Choroid plexus epithelial cell (primary cell): Measurements from ENCODE around the gene YIPF4.
"Not testable (repeated sequence)": the region's sequence is repeated elsewhere in the genome, so short reads cannot be mapped to it uniquely, and the experiment has no call there.

Experiments used
- DNase-seq: peaks from one replicate; pipeline ENCODE4 v3.0.0-alpha.2; 2010; ENCODE audit warnings: low read depth
- H3K4me3 ChIP-seq: 2 replicates; pipeline ENCODE4 v1.5.1; 2011; ENCODE audit warnings: low read depth, mild to moderate bottlenecking, control low read depth, low read length, moderate library complexity
- TF ChIP-seq, protein P1 (sequence below): conservative IDR thresholded peaks from 2 replicates; pipeline ENCODE4 v1.5.1; 2011; ENCODE audit warnings: low read depth, mild to moderate bottlenecking, control low read depth, inconsistent platforms, low read length, moderate library complexity

YIPF4 gene

DNA sequence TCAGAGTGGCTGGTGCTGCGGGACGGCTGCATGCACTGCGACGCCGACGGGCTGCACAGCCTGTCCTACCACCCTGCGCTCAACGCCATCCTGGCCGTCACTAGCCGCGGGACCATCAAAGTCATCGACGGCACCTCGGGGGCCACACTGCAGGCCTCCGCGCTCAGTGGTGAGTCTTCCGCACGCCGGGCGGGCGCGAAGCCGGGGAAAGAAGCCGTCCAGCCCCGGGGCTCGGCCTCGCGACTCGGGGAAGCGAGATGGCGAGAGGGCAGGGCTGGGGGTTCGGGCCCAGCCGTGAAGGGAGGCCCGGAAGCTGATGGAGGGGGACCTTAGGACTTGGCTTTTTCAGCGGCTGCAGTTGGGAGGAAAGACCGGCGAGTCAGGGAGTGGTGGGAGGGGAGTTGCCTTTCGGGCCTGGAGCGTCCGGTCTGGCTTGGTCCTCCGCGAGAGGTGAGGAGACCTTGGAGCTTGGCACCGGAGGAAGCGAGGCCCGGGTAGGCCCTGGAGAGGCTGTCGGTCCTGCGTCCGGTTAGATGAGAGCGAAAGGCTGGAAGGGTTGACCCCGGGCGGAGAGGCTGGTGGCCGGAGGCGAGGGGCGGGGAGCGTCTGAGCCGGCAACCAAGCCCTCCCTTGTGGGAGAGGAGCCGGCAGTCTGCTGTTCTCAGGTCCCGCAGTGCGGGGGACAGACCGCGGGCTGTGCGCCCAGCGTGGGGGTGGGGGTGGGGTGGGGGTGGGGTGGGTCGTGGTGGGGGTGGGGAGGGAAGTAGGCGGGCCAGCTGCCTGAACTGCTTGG, 79.8 kb downstream of the YIPF4 start:
- DNase-seq = peak; percentile 51
- TF ChIP-seq, protein P1, sequence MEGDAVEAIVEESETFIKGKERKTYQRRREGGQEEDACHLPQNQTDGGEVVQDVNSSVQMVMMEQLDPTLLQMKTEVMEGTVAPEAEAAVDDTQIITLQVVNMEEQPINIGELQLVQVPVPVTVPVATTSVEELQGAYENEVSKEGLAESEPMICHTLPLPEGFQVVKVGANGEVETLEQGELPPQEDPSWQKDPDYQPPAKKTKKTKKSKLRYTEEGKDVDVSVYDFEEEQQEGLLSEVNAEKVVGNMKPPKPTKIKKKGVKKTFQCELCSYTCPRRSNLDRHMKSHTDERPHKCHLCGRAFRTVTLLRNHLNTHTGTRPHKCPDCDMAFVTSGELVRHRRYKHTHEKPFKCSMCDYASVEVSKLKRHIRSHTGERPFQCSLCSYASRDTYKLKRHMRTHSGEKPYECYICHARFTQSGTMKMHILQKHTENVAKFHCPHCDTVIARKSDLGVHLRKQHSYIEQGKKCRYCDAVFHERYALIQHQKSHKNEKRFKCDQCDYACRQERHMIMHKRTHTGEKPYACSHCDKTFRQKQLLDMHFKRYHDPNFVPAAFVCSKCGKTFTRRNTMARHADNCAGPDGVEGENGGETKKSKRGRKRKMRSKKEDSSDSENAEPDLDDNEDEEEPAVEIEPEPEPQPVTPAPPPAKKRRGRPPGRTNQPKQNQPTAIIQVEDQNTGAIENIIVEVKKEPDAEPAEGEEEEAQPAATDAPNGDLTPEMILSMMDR = no peak
- peak overlapping the region; percentile 94 for H3K4me3 ChIP-seq

GRCh38 chr2:32358111-32358482, 80.4 kb downstream of the YIPF4 start:
- peak overlapping the region; percentile 94 for H3K4me3 ChIP-seq
- DNase-seq = peak; percentile 28
- TF ChIP-seq, protein P1 = no peak

DNA sequence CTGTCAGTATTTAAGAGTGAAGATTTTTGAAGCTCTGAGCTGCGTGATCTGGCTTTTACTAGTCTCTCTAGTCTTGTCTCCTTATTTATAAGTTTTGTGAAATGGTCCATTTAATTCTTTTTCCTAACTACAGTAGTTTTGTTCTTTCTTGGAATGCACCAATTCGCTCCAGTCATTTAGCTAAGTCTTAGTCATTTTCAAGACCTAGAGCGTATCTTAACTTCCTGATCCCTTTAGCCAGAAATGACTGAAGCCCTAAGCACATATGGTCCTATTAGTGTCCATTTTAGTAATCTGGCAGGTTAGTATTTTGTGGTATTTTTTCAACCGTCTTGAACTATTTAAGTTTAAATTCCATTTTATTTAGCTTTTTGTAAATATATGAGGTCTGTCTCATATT, 82.7 kb downstream of the YIPF4 start:
- TF ChIP-seq, protein P1 = no peak
- peak; percentile 26 for DNase-seq
- H3K4me3 ChIP-seq = no peak overlapping the region

- H3K4me3 ChIP-seq, DNase-seq: not testable (repeated sequence)
These were observed 85.3 kb downstream of the YIPF4 start for GRCh38 chr2:32362997-32363396.

DNA sequence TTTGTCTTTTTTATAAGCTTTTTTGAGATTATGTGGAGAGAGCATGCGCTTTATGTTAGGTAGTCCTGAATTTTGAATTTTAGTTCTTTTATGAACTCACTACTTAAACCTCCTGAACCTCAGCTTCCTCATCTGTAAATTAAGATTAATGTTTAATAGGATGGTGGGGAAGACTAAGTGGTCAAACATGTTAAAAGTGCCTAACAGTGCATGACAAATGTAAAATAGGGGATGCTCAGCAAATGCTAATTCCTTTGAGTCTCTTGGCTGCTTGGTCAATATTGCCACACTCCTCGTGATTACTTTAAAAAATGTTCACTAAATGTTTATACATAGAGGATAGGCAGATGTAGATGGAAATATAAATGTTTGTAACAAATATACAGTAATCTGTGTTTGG, 85.9 kb downstream of the YIPF4 start:
- no peak overlapping the region for H3K4me3 ChIP-seq
- DNase-seq = no peak
- TF ChIP-seq, protein P1 = no peak

DNA sequence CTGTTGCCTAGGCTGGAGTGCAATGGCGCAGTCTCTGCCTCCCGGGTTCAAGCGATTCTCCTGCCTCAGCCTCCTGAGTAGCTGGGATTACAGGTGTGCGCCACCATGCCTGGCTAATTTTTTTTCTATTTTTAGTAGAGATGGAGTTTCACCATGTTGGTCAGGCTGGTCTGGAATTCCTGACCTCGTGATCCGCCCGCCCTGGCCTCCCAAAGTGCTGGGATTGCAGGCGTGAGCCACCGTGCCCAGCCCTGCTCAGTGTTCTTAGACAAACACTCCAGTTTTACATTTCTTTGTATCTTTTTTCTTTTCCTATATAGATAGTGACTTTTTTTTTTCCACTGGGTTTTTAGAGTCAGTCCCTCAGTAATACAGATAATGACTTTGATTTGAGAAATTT, 86.6 kb downstream of the YIPF4 start:
- not testable (repeated sequence) for DNase-seq, H3K4me3 ChIP-seq

DNA sequence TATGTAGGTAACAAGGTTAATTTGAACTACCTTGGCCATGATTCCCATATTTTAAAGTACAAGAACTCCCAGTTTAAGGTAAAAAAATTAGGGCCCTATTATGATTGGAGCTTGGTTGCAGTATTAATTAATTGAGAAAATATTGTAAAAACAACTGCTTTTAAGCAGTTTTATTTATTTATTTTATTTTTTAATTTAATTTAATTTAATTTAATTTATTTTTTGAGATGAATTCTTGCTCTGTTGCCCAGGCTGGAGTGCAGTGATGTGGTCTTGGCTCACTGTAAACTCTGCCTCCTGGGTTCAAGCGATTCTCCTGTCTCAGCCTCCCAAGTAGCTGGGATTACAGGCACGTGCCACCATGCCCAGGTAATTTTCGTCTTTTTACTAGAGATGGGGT, 88.0 kb downstream of the YIPF4 start:
- DNase-seq, H3K4me3 ChIP-seq: not testable (repeated sequence)
